A673 (cell line): ENCODE data around the gene CUX1.

Experiments
- EZH2 ChIP-seq: fragments of 200-600 bp; sonication (generic); IDR thresholded peaks from 2 replicates; pipeline ENCODE4 v1.6.1; 2017; ENCODE audit warnings: borderline replicate concordance, low read depth, mild to moderate bottlenecking, mixed read lengths, antibody characterized with exemption, low read length; ENCODE audit not compliant: poor library complexity, severe bottlenecking
- TF ChIP-seq, protein P1 (sequence below): fragments of 300-800, 200-600 bp; sonication (generic); conservative IDR thresholded peaks from 2 replicates; pipeline ENCODE4 v1.5.1; 2017; ENCODE audit warnings: low read depth, mild to moderate bottlenecking, antibody characterized with exemption, low read length, moderate library complexity, mixed read lengths

DNA sequence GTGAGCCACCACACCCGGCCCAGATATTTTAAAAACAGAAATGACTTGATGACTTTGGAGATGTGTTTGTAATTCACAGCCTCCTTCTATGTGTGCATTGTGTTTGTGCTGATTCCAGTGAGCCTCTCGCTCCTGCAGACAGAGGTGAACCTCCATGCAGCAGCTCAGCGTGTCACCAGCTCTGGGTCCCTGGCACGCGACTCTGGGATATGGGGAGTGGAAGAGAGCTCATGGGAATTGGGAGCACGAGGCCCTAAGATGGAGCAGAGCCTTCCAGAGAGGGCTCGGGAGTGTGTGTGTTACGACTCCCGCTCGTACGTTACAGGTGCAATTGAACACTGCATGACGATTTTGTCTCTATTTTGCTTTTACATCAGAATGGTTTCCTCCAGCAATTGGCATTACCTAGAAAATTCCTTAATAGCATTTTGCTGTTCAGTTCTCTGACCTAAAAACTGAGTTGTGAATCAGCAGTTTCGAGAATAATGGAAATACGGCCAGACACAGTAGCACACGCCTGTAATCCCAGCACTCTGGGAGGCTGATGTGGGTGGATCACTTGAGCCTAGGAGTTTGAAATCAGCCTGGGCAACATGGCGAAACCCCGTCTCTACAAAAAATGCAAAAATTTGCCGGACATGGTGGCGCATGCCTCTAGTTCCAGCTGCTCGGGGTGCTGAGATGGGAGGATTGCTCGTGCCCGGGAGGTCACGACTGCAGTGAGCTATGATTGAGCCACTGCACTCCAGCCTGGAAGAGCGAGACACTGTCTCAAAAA lies 204.6 kb downstream of the CUX1 start:
- TF ChIP-seq, protein P1, sequence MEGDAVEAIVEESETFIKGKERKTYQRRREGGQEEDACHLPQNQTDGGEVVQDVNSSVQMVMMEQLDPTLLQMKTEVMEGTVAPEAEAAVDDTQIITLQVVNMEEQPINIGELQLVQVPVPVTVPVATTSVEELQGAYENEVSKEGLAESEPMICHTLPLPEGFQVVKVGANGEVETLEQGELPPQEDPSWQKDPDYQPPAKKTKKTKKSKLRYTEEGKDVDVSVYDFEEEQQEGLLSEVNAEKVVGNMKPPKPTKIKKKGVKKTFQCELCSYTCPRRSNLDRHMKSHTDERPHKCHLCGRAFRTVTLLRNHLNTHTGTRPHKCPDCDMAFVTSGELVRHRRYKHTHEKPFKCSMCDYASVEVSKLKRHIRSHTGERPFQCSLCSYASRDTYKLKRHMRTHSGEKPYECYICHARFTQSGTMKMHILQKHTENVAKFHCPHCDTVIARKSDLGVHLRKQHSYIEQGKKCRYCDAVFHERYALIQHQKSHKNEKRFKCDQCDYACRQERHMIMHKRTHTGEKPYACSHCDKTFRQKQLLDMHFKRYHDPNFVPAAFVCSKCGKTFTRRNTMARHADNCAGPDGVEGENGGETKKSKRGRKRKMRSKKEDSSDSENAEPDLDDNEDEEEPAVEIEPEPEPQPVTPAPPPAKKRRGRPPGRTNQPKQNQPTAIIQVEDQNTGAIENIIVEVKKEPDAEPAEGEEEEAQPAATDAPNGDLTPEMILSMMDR: no peak
- TF ChIP-seq EZH2: no peak
